HUES48 (cell line): Measurements from ENCODE around the gene LHFPL3.
"Not testable (repeated sequence)": the region's sequence is repeated elsewhere in the genome, so short reads cannot be mapped to it uniquely, and the experiment has no call there.

Experiments
- H3K27ac ChIP-seq: one replicate; pipeline ENCODE4 v1.7.0; 2013; ENCODE audit warnings: low read depth, low read length, inconsistent platforms
- H3K27me3 ChIP-seq: 2 replicates; pipeline ENCODE4 v1.6.1; 2013; ENCODE audit warnings: mild to moderate bottlenecking, low read length; ENCODE audit not compliant: control insufficient read depth, insufficient read depth
- H3K36me3 ChIP-seq: 2 replicates; pipeline ENCODE4 v1.6.1; 2013; ENCODE audit warnings: low read length; ENCODE audit not compliant: control insufficient read depth, insufficient read depth
- H3K4me1 ChIP-seq: 2 replicates; pipeline ENCODE4 v1.6.1; 2013; ENCODE audit warnings: mild to moderate bottlenecking, low read length; ENCODE audit not compliant: control insufficient read depth, insufficient read depth
- H3K4me3 ChIP-seq: 2 replicates; pipeline ENCODE4 v1.5.1; 2013; ENCODE audit warnings: mild to moderate bottlenecking, low read depth, low read length
- H3K9ac ChIP-seq: 2 replicates; pipeline ENCODE4 v1.6.1; 2013; ENCODE audit warnings: mild to moderate bottlenecking, low read depth, low read length, moderate library complexity
- H3K9me3 ChIP-seq: 2 replicates; pipeline ENCODE4 v1.6.1; 2013; ENCODE audit warnings: low read length; ENCODE audit not compliant: control insufficient read depth, insufficient read depth

The LHFPL3 gene

DNA sequence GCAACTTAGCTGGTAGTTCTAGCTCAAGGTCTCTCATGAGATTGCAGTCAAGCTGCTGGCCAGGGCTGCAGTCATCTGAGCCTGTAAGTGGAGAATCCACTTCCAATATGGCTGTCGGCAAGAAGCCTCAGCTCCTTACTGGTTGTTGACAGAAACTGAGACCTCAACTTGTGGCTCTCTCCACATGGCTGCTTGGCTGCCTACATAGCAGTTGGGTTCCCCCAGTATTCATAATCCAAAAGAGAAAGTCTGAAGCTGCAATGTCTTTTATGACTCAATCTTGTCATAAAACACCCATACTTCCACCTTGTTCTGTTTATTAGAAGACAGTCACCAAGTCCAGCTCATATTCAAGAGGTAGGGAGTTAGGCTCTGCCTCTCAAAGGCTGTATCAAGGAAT is 350.7 kb downstream of the LHFPL3 start:
- no peak overlapping the region for H3K27ac ChIP-seq
- no peaks in the 10 kb centered on the region for H3K27me3 ChIP-seq
- no peak overlapping the region for H3K9ac ChIP-seq
- H3K36me3 ChIP-seq, result no peaks in the 10 kb centered on the region
- no peaks in the 10 kb centered on the region for H3K9me3 ChIP-seq
- no peaks in the 10 kb centered on the region for H3K4me1 ChIP-seq
- no peak overlapping the region for H3K4me3 ChIP-seq

DNA sequence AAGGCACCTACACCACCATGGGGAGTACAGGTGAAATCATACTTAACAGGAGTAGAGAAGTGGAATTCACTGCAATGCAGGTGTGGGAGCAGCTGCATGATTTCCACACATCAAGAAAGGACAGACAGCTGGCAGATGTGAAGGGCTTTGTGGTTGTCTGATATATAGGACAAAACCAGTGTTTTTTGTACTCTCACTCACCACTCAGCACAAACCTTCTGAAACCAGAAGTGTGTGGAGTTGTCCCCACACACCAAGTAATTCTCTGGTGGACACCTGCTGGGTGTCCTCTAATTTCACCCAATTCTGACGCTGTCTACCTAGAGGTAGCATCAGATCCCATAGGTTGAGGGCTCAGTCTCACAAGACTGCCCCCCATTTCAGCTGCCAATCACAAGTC is 357.9 kb downstream of the LHFPL3 start:
- H3K27ac ChIP-seq, result no peak overlapping the region
- H3K36me3 ChIP-seq, result no peaks in the 10 kb centered on the region
- H3K27me3 ChIP-seq, result no peaks in the 10 kb centered on the region
- H3K9me3 ChIP-seq, result no peaks in the 10 kb centered on the region
- H3K4me1 ChIP-seq, result no peaks in the 10 kb centered on the region
- H3K4me3 ChIP-seq, result no peak overlapping the region
- no peak overlapping the region for H3K9ac ChIP-seq

DNA sequence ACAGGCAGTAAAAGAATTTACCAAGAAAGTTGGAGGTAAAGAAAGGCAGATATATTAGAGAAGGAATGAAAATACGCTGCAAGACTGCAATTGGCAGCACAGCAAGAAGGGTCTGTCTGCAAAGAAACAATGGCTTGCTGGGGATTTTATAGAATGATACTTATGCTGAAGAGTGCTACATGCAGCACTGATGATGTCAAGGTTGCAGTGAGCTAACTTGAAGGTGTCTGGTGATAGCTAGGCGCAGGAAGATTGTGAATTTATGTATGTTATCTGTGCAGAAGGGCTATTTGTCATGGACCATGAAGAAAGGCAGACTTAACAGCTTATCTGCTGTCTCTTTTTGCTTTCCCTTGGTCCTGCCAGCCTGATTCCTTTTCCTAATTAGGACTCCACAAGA is 366.3 kb downstream of the LHFPL3 start:
- H3K27ac ChIP-seq, result no peak overlapping the region

DNA sequence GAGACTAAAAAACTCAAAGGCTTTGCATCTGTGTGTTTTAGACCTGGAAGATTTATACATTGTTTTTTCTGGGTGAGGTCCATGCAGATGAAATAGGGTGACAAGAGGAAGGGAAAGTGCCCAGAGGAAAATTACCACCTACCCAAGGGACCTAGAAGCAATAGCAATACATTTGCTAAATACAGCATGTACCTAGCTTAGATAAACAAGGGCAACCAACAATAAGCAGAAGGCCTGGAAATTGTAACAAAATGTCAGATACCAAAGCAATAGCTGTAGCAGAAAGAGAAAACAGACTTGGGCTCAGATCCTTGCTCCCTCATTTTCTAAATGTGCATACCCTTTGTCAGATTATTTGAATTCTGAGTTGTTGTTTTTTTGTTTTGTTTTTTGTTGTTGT is 367.2 kb downstream of the LHFPL3 start:
- no peaks in the 10 kb centered on the region for H3K27me3 ChIP-seq
- H3K9me3 ChIP-seq, result peaks cover 9% of the 10 kb centered on the region; the same call in 1 of the 2 replicates
- no peaks in the 10 kb centered on the region for H3K4me1 ChIP-seq
- no peak overlapping the region for H3K4me3 ChIP-seq
- H3K36me3 ChIP-seq, result no peaks in the 10 kb centered on the region
- H3K9ac ChIP-seq, result no peak overlapping the region
- H3K27ac ChIP-seq, result no peak overlapping the region

More for the DNA sequence above, 366.3 kb downstream of the LHFPL3 start:
- no peaks in the 10 kb centered on the region for H3K27me3 ChIP-seq
- H3K9ac ChIP-seq, result no peak overlapping the region
- no peaks in the 10 kb centered on the region for H3K4me1 ChIP-seq
- H3K36me3 ChIP-seq, result no peaks in the 10 kb centered on the region
- no peak overlapping the region for H3K4me3 ChIP-seq
- H3K9me3 ChIP-seq, result peaks cover 9% of the 10 kb centered on the region; the same call in 1 of the 2 replicates

DNA sequence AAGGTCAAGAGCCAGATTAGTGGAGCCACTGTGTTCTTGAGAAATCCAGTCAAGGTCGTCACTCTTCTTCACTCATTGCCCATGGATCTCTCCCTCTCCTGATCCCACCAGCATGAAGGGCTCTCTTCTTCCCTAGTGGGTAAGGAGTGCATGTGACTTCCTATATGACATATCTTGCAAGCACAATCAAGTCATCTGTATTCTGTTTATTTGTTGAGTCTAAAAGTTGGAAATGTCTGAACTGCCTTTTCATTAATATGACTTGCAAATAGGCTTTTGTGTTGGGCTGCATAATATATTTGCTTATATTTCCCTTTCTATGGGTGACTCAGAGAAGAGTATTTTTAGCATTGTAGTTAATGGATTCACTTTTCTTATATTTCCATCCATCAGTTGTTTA is 371.9 kb downstream of the LHFPL3 start:
- Histone ChIP-seq H3K9ac (no peak overlapping the region), H3K27ac (no peak overlapping the region), H3K4me3 (no peak overlapping the region), H3K9me3 (0 out of 2 replicates have a peak, but pooled peaks cover 3% of the 10 kb centered on the region), H3K36me3 (no peaks in the 10 kb centered on the region), H3K27me3 (no peaks in the 10 kb centered on the region), H3K4me1 (peaks cover 8% of the 10 kb centered on the region)

DNA sequence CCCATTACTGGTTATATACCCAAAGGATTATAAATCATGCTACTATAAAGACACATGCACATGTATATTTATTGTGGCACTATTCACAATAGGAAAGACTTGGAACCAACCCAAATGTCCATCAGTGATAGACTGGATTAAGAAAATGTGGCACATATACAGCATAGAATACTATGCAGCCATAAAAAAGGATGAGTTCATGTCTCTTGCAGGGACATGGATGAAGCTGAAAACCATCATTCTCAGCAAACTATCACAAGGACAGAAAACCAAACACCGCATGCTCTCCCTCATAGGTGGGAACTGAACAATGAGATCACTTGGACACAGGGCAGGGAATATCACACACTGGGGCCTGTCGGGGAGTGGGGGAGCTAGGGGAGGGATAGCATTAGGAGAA is 392.6 kb downstream of the LHFPL3 start:
- not testable (repeated sequence) for H3K27ac ChIP-seq, H3K36me3 ChIP-seq, H3K4me3 ChIP-seq, H3K9me3 ChIP-seq, H3K9ac ChIP-seq, H3K4me1 ChIP-seq, H3K27me3 ChIP-seq

DNA sequence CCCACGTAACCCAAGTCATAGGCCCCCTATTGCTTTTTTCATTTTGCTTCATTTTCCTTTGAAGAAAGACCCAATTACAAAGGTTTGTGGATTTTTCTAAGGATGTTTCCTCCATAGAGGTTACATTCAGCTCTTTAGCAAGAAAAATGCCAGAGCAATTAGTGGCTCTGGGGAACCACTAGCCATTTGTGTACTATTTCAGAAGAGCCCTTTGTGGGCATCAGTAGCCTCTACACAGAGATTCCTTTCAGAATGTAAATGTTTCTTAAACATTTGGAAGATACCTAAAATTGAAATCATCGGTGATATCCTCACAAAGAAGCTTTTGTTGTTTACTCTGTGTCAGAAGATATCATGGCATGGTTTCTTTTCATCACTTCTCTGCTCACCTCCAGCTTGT is 394.6 kb downstream of the LHFPL3 start:
- Histone ChIP-seq H3K9me3 (no peaks in the 10 kb centered on the region), H3K36me3 (no peaks in the 10 kb centered on the region), H3K4me1 (no peaks in the 10 kb centered on the region), H3K4me3 (no peak overlapping the region), H3K27me3 (no peaks in the 10 kb centered on the region), H3K9ac (no peak overlapping the region), H3K27ac (no peak overlapping the region)

DNA sequence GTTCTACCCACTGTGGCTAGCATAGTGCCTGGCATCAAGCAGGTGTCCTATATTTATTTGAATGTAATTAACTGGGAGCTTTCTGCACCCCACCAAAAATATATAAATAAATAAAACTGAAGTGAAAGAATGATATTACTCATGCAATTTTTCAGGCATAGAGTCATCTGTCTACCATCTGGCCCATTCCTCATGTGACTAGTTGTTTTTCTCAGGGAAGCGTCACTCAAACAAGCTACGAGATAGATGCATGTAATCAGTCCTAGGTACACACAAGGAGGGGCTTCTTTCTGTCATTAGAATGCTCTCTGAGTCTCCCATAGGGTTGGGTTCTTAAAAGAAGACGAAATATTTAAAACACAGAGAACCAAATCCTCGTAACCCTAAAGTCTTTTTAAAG is 430.1 kb downstream of the LHFPL3 start:
- Histone ChIP-seq H3K4me1 (no peaks in the 10 kb centered on the region), H3K36me3 (no peaks in the 10 kb centered on the region), H3K27me3 (no peaks in the 10 kb centered on the region), H3K9ac (no peak overlapping the region), H3K4me3 (no peak overlapping the region), H3K9me3 (no peaks in the 10 kb centered on the region), H3K27ac (no peak overlapping the region)

DNA sequence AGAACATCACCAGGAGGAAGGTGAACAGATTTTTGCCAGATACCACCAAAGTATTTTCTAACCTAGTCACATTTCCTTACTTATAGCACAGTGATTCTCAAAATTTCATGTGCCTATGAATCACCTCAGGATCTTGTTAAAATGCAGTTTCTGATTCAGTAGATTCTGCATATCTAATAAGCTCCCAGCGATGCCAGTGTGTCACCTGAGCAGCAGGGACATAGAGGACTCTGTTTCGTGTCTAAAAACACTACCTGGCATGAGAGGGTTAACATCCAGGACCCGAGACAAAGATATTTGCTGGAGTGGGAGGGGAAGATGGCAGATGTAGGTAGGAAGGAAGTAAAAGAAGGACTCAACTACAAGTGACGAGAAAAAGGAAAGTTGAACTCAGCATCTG is 433.5 kb downstream of the LHFPL3 start:
- Histone ChIP-seq H3K9ac (no peak overlapping the region), H3K9me3 (no peaks in the 10 kb centered on the region), H3K4me3 (no peak overlapping the region), H3K27me3 (no peaks in the 10 kb centered on the region), H3K4me1 (no peaks in the 10 kb centered on the region), H3K27ac (no peak overlapping the region), H3K36me3 (no peaks in the 10 kb centered on the region)

DNA sequence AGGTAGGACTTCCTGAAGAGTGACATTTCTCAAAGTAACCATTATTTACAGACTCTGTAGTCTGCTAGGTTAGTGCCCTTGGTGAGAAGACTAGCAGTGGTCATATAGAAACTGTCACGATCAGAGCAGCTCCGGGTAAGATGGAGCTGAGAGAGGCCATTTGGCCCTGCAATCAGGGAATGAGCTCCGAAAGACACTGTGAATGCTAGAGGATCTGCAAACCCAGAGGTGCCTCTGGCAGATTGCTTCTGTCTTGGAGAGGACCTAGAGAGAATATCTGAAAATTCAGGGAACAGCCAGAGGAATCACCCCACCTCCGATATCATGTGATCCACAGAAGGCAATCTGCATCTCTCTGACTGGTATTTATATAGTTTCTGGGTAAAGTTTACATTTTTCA is 438.7 kb downstream of the LHFPL3 start:
- Histone ChIP-seq H3K9me3 (no peaks in the 10 kb centered on the region), H3K4me1 (peaks cover 3% of the 10 kb centered on the region; the same call in 1 of the 2 replicates), H3K27me3 (no peaks in the 10 kb centered on the region; the same call in 1 of the 2 replicates), H3K27ac (no peak overlapping the region), H3K9ac (no peak overlapping the region), H3K36me3 (no peaks in the 10 kb centered on the region), H3K4me3 (no peak overlapping the region)

DNA sequence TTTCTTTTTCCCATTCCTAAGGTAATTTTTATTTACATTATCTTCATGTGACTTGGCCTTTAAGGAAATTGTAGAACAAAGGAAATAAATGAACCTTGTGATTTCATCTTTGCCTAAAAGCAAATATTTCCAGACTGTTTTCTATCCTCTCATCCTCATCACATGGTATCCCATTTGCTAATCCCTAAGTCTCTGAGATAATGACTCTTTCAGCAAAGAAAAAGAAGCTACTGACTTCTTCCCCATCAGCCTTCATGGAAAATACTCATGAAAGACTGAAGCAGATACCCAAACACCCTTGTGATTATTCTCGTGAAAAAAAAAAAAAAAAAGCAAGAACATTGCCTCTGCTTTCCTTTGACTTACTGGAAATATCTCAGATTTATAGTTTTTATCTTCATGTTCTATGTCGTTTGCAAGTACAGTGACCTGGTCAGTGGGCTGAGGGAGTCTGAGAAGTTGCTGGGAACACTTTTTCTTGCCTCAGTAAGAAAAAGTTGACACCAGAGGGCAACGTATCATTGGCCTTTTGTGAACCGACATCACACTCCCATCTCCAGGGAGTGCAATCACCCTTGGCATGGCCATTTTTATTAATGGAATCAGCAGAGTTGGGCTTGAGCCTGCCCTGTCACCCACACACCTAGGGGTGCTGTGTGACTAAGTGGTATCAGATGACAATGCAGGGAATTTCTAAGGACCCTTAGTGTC is 439.6 kb downstream of the LHFPL3 start:
- Histone ChIP-seq H3K36me3 (no peaks in the 10 kb centered on the region), H3K9ac (no peak overlapping the region), H3K27ac (no peak overlapping the region), H3K4me3 (no peak overlapping the region), H3K4me1 (peaks cover 11% of the 10 kb centered on the region), H3K9me3 (no peaks in the 10 kb centered on the region), H3K27me3 (no peaks in the 10 kb centered on the region; the same call in 1 of the 2 replicates)
